Epidermal melanocyte (primary cell): Measurements from ENCODE around the gene ENO4.

Experiments used
- DNase-seq: peaks from one replicate; pipeline ENCODE4 v3.0.0; 2011; ENCODE audit warnings: low spot score; ENCODE audit not compliant: insufficient read length

The ENO4 gene

DNA sequence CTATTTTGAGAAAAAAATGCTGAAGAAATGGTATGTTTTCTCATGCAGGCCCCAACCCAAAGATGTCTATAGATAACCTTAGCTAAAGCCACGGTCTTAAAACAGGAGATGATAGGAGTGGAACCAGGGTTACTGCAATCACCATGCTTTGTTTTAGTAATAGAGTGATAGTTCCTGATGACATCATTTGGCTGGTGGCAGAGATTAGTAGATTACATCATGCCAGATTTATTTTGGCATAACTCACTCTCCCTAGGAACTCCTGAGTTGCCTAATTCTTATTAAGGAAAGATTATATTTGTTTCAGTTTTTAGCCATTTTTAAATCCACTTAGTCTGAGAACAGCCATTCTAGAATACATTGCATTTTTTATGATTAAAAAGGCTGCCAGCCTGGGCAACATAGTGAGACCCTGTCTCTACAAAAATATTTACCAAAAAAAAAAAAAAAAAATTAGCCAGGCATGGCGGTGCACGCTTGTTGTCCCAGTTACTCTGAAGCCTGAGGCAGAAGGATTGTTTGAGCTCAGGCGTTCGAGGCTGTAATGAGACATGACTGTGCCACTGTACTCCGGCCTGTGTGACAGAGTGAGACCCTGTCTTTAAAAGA lies 17.8 kb downstream of the ENO4 start:
- no peak for DNase-seq

- no peak for DNase-seq
Observed at GRCh38 chr10:116868198-116868676, 18.9 kb downstream of the ENO4 start.

GRCh38 chr10:116868722-116869121 lies 19.4 kb downstream of the ENO4 start:
- no peak for DNase-seq

DNA sequence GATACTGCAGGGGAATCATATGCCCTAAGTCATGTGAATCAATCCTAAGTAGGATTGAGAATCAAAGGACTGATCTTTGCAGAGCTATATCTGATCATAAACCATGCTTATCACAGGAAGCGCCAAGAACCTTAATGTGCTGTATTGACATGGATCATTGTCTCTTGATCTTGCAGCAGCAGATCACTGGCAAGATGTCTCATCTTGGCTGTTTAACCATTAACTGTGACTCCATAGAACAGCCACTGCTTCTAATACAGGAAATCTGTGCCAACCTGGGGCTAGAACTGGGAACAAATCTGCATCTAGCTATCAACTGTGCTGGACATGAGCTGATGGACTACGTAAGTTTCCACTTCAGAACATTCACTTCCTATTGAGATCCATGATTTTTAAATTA lies 21.6 kb downstream of the ENO4 start:
- DNase-seq = no peak

GRCh38 chr10:116873134-116873533 lies 23.8 kb downstream of the ENO4 start:
- DNase-seq = no peak

- DNase-seq = no peak
Observed at GRCh38 chr10:116875897-116876296, 26.6 kb downstream of the ENO4 start.

DNA sequence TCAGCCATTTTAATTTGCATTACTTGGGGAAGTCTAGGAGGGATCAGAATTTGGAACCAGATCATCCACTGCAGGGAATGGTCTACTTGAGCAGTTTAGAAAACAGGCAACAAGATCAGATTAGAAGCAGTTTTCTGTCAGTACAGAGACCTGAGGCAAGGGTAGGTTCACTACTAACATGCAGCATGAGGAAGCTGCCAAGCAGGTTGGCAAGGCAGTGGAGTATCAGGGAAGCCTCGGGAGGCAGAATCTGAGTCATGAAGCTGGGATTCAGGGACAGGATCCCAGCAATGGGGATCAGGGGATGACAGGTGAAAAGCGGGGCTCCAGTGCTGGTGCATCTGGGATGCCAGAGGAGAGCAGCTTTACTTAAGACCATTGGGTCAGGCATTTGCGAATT lies 28.1 kb downstream of the ENO4 start:
- no peak for DNase-seq

- DNase-seq = no peak
Observed at GRCh38 chr10:116878123-116878522, 28.8 kb downstream of the ENO4 start.

- DNase-seq = no peak
Observed at GRCh38 chr10:116879817-116880216, 30.5 kb downstream of the ENO4 start.

GRCh38 chr10:116880716-116881482 lies 31.6 kb downstream of the ENO4 start:
- DNase-seq = no peak

DNA sequence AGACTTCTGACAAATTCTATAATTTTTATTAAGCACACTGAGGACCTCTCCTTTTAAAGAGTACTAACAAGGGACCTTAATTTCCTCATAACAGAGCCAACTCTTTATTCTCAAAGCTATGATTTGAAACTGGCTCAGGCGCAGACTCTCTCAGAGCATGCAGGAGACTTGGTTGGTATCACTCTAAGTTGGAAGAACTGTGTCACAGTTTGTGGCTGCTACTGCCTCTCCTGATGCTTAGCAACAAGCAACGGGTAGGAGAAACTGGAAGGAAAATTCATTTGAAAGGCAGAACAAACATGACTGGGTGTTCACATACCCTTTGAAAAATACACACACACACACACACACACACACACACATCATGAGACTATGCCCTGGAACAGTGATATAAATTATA lies 33.3 kb downstream of the ENO4 start:
- DNase-seq = no peak

GRCh38 chr10:116886772-116887171 lies 37.5 kb downstream of the ENO4 start:
- DNase-seq = no peak

GRCh38 chr10:116888380-116889055 lies 39.2 kb downstream of the ENO4 start:
- DNase-seq = peak; percentile 29

DNA sequence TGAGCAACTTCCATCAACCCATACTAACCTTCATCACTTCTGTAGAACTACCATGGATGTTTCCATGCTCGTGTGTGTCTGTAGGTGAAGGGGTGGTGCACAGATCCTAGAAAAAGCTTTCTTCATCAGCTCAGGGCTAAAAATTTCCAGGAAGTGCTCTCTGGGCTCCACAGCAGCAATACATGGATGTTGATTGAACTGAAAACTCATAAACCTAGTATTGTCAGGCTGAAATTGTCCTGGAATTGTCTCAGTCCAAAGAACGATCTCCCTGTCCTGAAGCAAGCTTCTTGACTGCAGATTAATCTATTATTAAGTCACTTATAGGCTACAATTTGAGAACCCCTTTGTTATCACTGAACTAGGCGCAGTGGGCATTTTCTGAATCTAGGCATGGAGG lies 39.8 kb downstream of the ENO4 start:
- DNase-seq = no peak

DNA sequence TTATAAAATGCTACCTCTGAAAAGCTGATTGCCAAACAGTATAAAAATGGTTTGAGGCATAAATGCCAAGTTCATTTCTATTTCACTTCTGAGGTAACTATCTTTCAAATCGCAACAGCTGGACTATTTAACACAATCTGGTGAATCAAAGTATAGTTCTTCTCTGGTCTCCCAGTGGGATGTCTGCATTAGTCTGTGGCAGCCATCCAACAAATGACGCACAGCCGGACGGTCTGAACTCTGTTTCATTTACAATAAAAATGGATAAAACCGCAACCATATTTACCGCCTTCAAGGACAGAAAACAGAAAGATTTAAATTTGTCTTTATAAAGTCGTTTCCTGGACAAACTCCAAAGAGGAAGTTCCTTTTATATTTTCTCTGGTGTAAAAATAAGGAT lies 41.9 kb downstream of the ENO4 start:
- peak; percentile 72 for DNase-seq

GRCh38 chr10:116892907-116893685 lies 43.8 kb downstream of the ENO4 start:
- no peak for DNase-seq

GRCh38 chr10:116893686-116894037 lies 44.4 kb downstream of the ENO4 start:
- DNase-seq = no peak

- no peak for DNase-seq
Observed at GRCh38 chr10:116899626-116900025, 50.3 kb downstream of the ENO4 start.

- no peak for DNase-seq
Observed at GRCh38 chr10:116905845-116906210, 56.5 kb downstream of the ENO4 start.

GRCh38 chr10:116907245-116907987 lies 58.1 kb downstream of the ENO4 start:
- DNase-seq = no peak

GRCh38 chr10:116909307-116909706 lies 60.0 kb downstream of the ENO4 start:
- no peak for DNase-seq
